ENCODE results near the gene UPK2.

DNA sequence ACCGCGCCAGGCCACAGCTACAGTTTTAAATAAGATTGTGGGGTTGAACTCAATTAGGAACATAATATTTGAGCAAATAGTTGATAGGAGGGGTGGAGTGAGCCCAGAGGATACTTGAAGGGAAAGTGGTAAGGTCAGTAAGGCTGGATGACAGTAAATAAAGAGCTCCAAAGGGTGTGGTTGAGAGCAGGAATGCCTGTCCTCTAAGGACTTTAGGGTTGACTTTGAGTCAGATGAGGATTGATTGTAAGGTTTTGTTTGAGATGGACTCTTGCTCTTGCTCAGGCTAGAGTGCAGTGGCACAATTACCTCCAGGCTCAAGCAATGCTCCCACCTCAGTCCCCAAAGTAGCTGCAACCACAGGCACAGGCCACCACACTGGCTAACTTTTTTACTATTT is 17.9 kb downstream of the UPK2 start:
- no peak for TF ChIP-seq EZH2 (IDR thresholded peaks at IDR 0.05)
- no peak for TF ChIP-seq POLR2AphosphoS5 (IDR thresholded peaks at IDR 0.05; ENCODE audit: borderline replicate concordance, low read depth, low read length)
- no peak for TF ChIP-seq FOXP2 (optimal IDR thresholded peaks at IDR 0.05; ENCODE audit: control extremely low read depth, extremely low read length, insufficient read depth)
